Thyroid gland (tissue), 4 donors: ENCODE measurements around the gene SLC23A2.

Source experiments
- CTCF ChIP-seq, 6 experiments: fragments of 200-600 bp in 3 of 6; fragments of 450-650 bp in 3 of 6; sonication (generic) in 3 of 6; IDR thresholded peaks; one replicate each; pipeline ENCODE4 v1.5.1; 2016 to 2019; ENCODE audit warnings: antibody characterized with exemption in 6 of 6, mild to moderate bottlenecking in 2 of 6, inconsistent platforms in 1 of 6, moderate library complexity in 1 of 6
- POLR2A ChIP-seq, 2 donors: fragments of 450-650 bp; IDR thresholded peaks; one replicate each; pipeline ENCODE4 v1.6.1; 2017; ENCODE audit warnings: antibody characterized with exemption in 2 of 2, mild to moderate bottlenecking in 2 of 2, moderate library complexity in 1 of 2

GRCh38 chr20:4885877-4886276, 115.4 kb downstream of the SLC23A2 start:
- TF ChIP-seq POLR2A (IDR thresholded peaks at IDR 0.05) (no peak), CTCF (IDR thresholded peaks at IDR 0.05) (no peak)
